Activated T-cell treated with anti-CD3 and anti-CD28 coated beads for 24 hours (primary cell): ENCODE data around the gene PDE9A.

ENCODE experiments used
- DNase-seq: peaks from one replicate; pipeline ENCODE4 v3.0.0-alpha.2; 2020; ENCODE audit warnings: low read depth

PDE9A gene

GRCh38 chr21:42759594-42759927 lies 106.1 kb downstream of the PDE9A start:
- DNase-seq: no peak

GRCh38 chr21:42760361-42760950 lies 107.0 kb downstream of the PDE9A start:
- DNase-seq: no peak

DNA sequence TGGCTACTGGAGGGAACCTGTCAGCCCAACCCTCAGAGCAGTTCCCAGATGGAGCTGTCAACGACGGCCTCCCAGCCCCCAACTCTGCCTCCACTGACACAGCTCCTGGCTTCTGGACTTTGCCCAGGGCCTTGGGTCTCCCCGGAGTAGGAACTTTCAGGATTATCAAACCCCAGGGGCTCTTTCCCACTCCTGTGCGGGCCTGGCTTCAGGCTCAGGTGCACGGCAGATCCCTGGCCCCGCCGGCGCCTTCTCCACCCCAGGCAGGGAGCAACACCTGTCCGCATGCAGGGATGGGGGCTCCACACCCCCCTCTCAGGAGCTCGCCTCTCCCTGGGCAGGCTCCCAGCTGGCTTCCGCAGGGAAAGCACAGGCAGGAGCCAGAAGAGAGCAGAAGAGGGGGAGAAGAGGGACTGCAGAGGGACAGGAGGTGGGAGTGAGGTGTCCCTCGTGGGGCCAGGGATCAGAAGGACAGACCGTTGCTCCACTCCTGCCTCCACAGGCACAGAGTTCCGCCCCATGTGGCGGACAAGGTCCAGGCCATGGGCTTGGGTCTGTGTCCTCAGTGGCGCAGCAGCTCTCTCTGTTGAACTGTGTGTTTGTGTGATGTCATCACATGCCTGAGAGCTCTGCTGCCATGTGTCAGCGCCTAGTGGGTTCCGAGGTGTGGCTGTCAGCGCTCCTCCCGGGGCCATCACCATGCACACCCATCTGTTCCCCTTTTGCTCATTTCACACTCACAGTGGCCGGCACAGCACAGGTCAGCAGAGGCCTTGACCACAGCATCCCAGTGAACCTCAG lies 107.7 kb downstream of the PDE9A start:
- DNase-seq: no peak

DNA sequence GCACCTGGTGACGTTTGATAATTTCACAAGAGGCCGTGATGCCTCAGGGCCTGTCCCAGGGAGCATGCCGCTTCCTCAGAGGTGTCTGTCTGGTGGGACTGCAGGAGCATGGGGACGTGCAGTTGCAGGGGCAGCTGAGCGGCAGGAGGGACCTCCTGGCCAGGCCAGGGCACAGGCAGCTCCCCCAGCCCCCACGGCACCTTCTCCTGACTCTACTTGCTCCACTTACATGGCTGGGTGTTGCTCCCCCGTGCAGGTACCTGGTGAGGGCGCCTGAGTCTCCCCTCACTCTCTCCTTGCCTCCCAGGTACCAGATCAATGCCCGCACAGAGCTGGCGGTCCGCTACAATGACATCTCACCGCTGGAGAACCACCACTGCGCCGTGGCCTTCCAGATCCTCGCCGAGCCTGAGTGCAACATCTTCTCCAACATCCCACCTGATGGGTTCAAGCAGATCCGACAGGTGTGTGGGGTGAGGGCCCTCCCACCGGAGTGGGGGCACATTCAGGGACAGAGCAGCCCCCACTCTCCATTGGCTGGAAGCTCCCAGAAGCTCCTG lies 108.4 kb downstream of the PDE9A start:
- DNase-seq: no peak

GRCh38 chr21:42763581-42764442 lies 110.4 kb downstream of the PDE9A start:
- no peak for DNase-seq

GRCh38 chr21:42764443-42764760 lies 111.0 kb downstream of the PDE9A start:
- DNase-seq: no peak

DNA sequence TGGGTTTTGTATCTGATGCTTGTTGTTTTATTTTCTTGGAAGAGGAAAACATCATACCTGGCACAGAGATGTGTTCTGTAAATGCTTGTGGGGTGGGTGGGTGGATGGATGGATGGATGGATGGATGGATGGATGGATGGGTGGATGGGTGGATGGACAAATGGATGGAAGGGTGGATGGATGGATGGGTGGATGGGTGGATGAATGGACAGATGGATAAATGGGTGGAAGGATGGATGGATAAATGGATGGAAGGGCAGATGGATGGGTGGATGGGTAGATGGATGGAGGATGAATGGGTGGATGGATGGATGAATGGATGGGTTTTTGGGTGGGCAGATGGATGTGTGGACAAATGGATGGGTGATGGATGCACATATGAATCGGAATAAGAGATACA lies 111.5 kb downstream of the PDE9A start:
- no peak for DNase-seq

- DNase-seq: no peak
Observed at GRCh38 chr21:42765656-42766055, 112.2 kb downstream of the PDE9A start.

- no peak for DNase-seq
Observed at GRCh38 chr21:42766739-42767560, 113.5 kb downstream of the PDE9A start.

DNA sequence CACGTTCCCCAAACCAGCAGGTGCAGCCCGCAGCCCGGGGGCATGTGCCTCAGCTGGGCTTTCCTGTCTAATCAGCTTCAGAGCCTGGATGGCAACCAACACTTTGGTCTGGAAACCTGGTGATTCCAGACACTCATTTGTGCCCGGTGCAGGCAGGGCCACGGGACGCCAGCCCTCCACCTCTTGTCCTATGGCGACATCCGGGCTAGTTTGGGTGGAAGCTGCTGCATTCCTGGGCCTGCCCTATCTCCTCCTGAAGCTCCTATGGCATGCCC lies 114.1 kb downstream of the PDE9A start:
- no peak for DNase-seq

- DNase-seq: no peak
Observed at GRCh38 chr21:42768324-42769121, 115.1 kb downstream of the PDE9A start.

GRCh38 chr21:42769183-42769819 lies 115.9 kb downstream of the PDE9A start:
- no peak for DNase-seq

- no peak for DNase-seq
Observed at GRCh38 chr21:42769820-42770716, 116.6 kb downstream of the PDE9A start.

- DNase-seq: no peak
Observed at GRCh38 chr21:42770717-42771502, 117.5 kb downstream of the PDE9A start.

DNA sequence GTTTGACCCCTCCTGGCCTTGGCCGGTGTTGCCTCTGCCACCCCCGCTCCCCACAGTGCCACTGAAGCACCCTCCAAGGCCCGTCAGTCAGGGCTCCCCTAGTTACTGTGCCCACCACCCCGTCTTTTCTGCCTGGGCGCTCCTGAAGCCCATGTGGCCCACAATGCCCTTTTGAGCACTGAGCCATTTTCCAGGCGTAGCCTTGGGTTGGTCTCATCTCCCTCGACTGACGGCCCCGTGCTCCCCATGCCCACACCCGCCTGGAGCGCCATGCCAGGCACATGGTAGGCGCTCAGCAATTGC lies 118.0 kb downstream of the PDE9A start:
- no peak for DNase-seq

- DNase-seq: no peak
Observed at GRCh38 chr21:42775123-42775522, 121.7 kb downstream of the PDE9A start.

DNA sequence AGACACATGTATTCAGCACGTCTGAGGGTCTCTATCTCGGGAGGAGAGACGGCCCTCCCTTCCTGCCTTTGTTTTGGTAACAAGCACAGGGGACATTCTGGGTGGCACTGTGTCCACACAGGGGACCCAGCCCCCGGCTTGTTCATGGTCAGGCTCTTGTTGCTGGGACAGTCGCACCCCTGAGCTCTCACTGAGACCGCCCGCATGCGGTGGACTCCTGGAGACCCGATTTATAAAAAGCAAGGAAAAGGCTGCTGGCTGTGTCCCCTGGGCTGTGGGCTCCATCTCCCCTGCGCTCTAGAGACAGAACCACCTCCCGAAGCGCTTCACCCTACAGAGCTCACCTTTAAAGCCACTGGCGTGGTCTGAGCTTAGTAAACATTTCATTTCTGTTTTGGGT lies 122.5 kb downstream of the PDE9A start:
- DNase-seq: no peak

DNA sequence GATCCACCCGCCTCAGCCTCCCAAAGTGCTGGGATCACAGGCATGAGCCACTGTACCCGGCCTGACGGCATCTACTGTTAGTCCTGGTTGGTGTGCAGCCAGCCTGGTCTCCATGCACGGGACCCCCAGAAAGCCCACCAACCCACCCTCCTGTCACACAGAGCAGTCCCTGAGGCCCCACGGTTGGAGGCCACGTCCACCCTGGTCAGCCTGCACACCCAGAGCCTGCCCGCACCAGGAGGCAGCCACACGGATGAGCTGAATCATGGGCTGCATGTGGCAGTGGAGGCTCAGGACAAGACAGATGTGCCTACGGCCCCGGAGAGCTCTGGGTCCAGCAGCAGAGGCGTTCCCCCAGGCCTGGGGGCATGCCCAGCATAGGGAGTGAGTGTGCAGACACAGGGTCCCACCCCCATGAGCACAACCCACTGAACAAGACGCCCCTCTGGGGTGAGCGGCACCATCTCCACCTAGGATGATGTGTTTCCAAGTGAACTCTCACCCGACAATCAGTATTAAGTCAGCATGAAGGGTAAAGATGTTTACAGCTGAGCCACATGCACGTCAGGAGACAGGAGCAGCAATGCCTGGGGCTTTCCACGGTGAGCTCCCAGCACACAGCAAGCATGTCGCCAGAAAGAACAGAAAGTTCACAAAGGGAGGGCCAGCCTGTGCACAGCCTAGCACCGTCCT lies 123.8 kb downstream of the PDE9A start:
- DNase-seq: no peak
